AG04450 (cell line): Measurements from ENCODE around the gene INPP5D. TPM values are rescaled to one million over a fixed set of nuclear protein-coding genes. Genes with fewer than 3 reads are reported as not detected.

Experiments used
- CTCF ChIA-PET: fragments of 300-600, 350-600 bp; formaldehyde crosslinking; extraction: SDS; loops from one replicate; lab custom pipeline; 2022; ENCODE audit warnings: antibody characterized with exemption, inconsistent platforms; lab: Charles Lee
- POLR2A ChIA-PET: fragments of 350-600 bp; formaldehyde crosslinking; extraction: SDS; loops from one replicate; lab custom pipeline; 2021; ENCODE audit warnings: antibody characterized with exemption, inconsistent platforms; lab: Yijun Ruan, JAX
- DNase-seq: peaks from one replicate; pipeline ENCODE4 v3.0.0-alpha.2; 2011; ENCODE audit warnings: low read depth, low spot score
- H3K27ac ChIP-seq: one replicate; pipeline ENCODE4 v1.5.1; 2012; ENCODE audit warnings: low read depth, low read length, control low read depth
- H3K27me3 ChIP-seq: one replicate; pipeline ENCODE4 v1.6.0; 2012; ENCODE audit warnings: low read length; ENCODE audit not compliant: control insufficient read depth, insufficient read depth
- H3K4me3 ChIP-seq: 2 replicates; pipeline ENCODE4 v1.5.1; 2011; ENCODE audit warnings: mild to moderate bottlenecking, low read depth, low read length, control low read depth
- H3K9me3 ChIP-seq: 2 replicates; pipeline ENCODE4 v1.5.1; 2012; ENCODE audit warnings: low read length; ENCODE audit not compliant: control insufficient read depth, insufficient read depth
- polyA plus RNA-seq: library from polyadenylated mRNA; depleted of rRNA; stranded (reverse); fragments of >200 nt; gene quantifications from 2 replicates; pipeline ENCODE4 v1.2.3, GENCODE V29; 2011
- TF ChIP-seq, protein P1 (sequence below): IDR thresholded peaks from 2 replicates; pipeline ENCODE4 v1.5.1; 2011; ENCODE audit warnings: low read depth, low read length, control low read depth, inconsistent platforms

INPP5D gene
- polyA plus RNA-seq, 1 experiment, result 0.43 TPM

DNA sequence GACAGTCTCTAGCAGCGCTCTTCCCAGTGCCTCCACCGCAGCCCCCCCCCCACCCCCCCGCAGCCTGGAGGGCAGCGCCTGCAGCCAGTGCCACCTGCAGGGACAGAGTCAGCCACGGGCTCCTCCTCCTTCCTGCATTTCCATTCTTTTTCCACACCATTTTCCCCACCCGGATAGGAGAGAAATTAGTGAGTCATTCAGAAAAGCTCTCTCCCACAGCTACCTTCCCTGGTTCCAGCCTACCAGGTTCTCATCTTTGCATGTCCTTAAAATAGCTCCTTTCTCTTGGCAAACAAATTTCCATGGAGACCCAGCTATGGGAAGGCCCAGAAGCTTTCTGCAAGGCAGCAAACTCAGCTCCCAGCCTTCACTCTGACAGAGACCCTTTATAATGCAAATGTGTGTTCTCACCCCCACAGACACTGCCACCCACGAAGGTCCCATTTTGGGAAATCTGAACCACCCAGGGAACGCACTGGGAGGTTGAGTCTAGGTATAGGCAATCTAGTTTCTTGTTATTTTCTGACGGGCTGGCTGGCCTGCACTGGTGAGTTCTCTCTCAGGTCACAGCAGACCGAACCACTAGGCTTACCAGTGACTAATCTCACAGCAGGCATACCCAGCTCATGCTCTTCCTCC lies 149.5 kb downstream of the INPP5D start:
- H3K4me3 ChIP-seq, result no peak overlapping the region
- POLR2A ChIA-PET, result no interaction called here
- peaks cover 2% of the 10 kb centered on the region; the same call in 1 of the 2 replicates for H3K9me3 ChIP-seq
- CTCF ChIA-PET, result interaction anchor here (1.0 to 2.1 kb wide), 3 partner anchors 41 to 356 kb away, joined by 4 to 9 read pairs (median 4); partner anchors contain the start of gene ATG16L1
- DNase-seq, result no peak
- H3K27ac ChIP-seq, result no peak overlapping the region
- peaks cover 42% of the 10 kb centered on the region for H3K27me3 ChIP-seq
- TF ChIP-seq, protein P1, sequence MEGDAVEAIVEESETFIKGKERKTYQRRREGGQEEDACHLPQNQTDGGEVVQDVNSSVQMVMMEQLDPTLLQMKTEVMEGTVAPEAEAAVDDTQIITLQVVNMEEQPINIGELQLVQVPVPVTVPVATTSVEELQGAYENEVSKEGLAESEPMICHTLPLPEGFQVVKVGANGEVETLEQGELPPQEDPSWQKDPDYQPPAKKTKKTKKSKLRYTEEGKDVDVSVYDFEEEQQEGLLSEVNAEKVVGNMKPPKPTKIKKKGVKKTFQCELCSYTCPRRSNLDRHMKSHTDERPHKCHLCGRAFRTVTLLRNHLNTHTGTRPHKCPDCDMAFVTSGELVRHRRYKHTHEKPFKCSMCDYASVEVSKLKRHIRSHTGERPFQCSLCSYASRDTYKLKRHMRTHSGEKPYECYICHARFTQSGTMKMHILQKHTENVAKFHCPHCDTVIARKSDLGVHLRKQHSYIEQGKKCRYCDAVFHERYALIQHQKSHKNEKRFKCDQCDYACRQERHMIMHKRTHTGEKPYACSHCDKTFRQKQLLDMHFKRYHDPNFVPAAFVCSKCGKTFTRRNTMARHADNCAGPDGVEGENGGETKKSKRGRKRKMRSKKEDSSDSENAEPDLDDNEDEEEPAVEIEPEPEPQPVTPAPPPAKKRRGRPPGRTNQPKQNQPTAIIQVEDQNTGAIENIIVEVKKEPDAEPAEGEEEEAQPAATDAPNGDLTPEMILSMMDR, result no peak

DNA sequence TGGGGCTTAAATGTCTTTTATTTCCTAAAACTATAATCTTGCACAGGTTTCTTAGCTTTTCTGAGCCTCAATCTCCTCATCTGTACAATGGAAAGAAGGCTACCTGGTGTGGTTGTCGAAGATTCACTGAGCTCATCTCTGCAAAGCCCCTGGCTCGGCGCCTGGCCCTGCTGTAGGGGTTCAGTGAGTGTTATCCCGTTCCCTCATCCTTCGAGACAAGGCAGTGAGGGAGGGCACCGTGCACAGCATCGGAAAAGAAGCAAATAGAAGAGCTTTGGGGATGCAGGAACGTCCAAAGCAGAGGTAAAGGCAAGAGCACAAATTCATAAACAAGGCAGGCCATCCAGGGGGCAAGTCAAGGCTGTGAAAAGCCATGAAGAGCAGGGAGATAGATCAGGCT lies 150.1 kb downstream of the INPP5D start:
- TF ChIP-seq, protein P1, result no peak
- H3K27ac ChIP-seq, result no peak overlapping the region
- H3K27me3 ChIP-seq, result peaks cover 42% of the 10 kb centered on the region
- no peaks in the 10 kb centered on the region; the same call in 1 of the 2 replicates for H3K9me3 ChIP-seq
- DNase-seq, result no peak
- no peak overlapping the region for H3K4me3 ChIP-seq
- ChIA-PET POLR2A (no interaction called here), CTCF (interaction anchor here (1.0 to 2.1 kb wide), 3 partner anchors 41 to 357 kb away, joined by 4 to 9 read pairs (median 4); partner anchors contain the start of gene ATG16L1)

- TF ChIP-seq, protein P1, result no peak
- peaks cover 42% of the 10 kb centered on the region for H3K27me3 ChIP-seq
- peak; percentile 82 for DNase-seq
- ChIA-PET CTCF (interaction anchor here (1.0 to 2.1 kb wide), 2 partner anchors 40 to 358 kb away, joined by 4 to 9 read pairs; partner anchors contain the start of gene ATG16L1), POLR2A (no interaction called here)
- peak overlapping the region; percentile 31 for H3K4me3 ChIP-seq
- no peak overlapping the region for H3K27ac ChIP-seq
- H3K9me3 ChIP-seq, result no peaks in the 10 kb centered on the region; the same call in 1 of the 2 replicates
Observed at GRCh38 chr2:233210843-233211547, 150.9 kb downstream of the INPP5D start.

GRCh38 chr2:233211548-233211895 lies 151.4 kb downstream of the INPP5D start:
- no peaks in the 10 kb centered on the region; the same call in 1 of the 2 replicates for H3K9me3 ChIP-seq

More at GRCh38 chr2:233211548-233211895, 151.4 kb downstream of the INPP5D start:
- Histone ChIP-seq H3K27ac (no peak overlapping the region), H3K4me3 (no peak overlapping the region), H3K27me3 (peaks cover 40% of the 10 kb centered on the region)
- DNase-seq, result no peak
- TF ChIP-seq, protein P1, result no peak
- ChIA-PET POLR2A (no interaction called here), CTCF (no interaction called here)
